Uterus (tissue), 4 donors: ENCODE data around the gene SPNS1. TPM values are rescaled to one million over a fixed set of nuclear protein-coding genes. Genes with fewer than 3 reads are reported as not detected.
"Not testable (repeated sequence)": the region's sequence is repeated elsewhere in the genome, so short reads cannot be mapped to it uniquely, and the experiment has no call there.

Experiments
- DNase-seq, 2 donors: peaks; one replicate each; pipeline ENCODE4 v3.0.0-alpha.2; 2019 to 2020
- H3K27ac ChIP-seq, 2 donors: fragments of 200-600 bp; sonication (generic); 1 replicate in 1 of 2; 2 replicates in 1 of 2; pipeline ENCODE4 v1.5.1; 2016 to 2018
- H3K27me3 ChIP-seq, 2 donors: fragments of 200-600 bp; sonication (generic); one replicate each; pipeline ENCODE4 v1.5.1; 2018 to 2019; ENCODE audit warnings: control low read depth in 1 of 2
- H3K36me3 ChIP-seq, 2 donors: fragments of 200-600 bp; sonication (generic); one replicate each; pipeline ENCODE4 v1.5.1; 2019; ENCODE audit warnings: control low read depth in 1 of 2
- H3K4me1 ChIP-seq, 2 donors: fragments of 200-600 bp; sonication (generic); one replicate each; pipeline ENCODE4 v1.5.1; 2018 to 2019; ENCODE audit warnings: control low read depth in 1 of 2
- H3K4me3 ChIP-seq, 2 donors: fragments of 200-600 bp; sonication (generic); 1 replicate in 1 of 2; 2 replicates in 1 of 2; pipeline ENCODE4 v1.5.1; 2018 to 2019; ENCODE audit warnings: mild to moderate bottlenecking in 1 of 2
- H3K9me3 ChIP-seq, 2 donors: fragments of 200-600 bp; sonication (generic); one replicate each; pipeline ENCODE4 v1.5.1; 2019; ENCODE audit warnings: control low read depth in 1 of 2
- CTCF ChIP-seq, 4 experiments: fragments of 200-600 bp in 2 of 4; fragments of 450-650 bp in 2 of 4; sonication (generic) in 2 of 4; IDR thresholded peaks; one replicate each; pipeline ENCODE4 v1.5.1; 2016 to 2019; ENCODE audit warnings: antibody characterized with exemption in 4 of 4, mild to moderate bottlenecking in 2 of 4, moderate library complexity in 1 of 4
- POLR2A ChIP-seq, 2 donors: fragments of 450-650 bp; IDR thresholded peaks; one replicate each; pipeline ENCODE4 v1.6.1; 2016; ENCODE audit warnings: antibody characterized with exemption in 2 of 2, mild to moderate bottlenecking in 1 of 2, moderate library complexity in 1 of 2
- intact Hi-C: fragments of 100-400 bp; cut with DNase I; formaldehyde crosslinking; loops from one replicate; pipeline ENCODE4 v1.15.1; 2023; ENCODE audit warnings: low total_unique reads
- total RNA-seq, 4 donors: library from RNA; depleted of rRNA in 3 of 4; stranded (reverse); fragments of >200 nt in 3 of 4; gene quantifications; one replicate each; pipeline versions ENCODE4 v1.1.0 to v1.2.4, GENCODE V29; 2014 to 2023
- donor health status: DM: yes; HTN: yes; CAD: no.

Gene SPNS1
- total RNA-seq, 4 donors from 2014 or later, result 7.4 to 74.3 (median 25.3) TPM

- no peaks in the 10 kb centered on the region for H3K27me3 ChIP-seq
- intact Hi-C loops, result no loop called here
- H3K9me3 ChIP-seq, result no peaks in the 10 kb centered on the region
- no peak for DNase-seq
- peak overlapping the region; percentile 86 to 89 for H3K27ac ChIP-seq
- no peak for TF ChIP-seq POLR2A (IDR thresholded peaks at IDR 0.05)
- no peak for TF ChIP-seq CTCF (IDR thresholded peaks at IDR 0.05)
- H3K36me3 ChIP-seq, result no peaks in the 10 kb centered on the region
- peaks cover 5 to 12% of the 10 kb centered on the region in 2 donors for H3K4me1 ChIP-seq
- H3K4me3 ChIP-seq, result peak overlapping the region; percentile 83 to 96
Observed at GRCh38 chr16:28975158-28975599, 601 bp downstream of the SPNS1 start.

GRCh38 chr16:28977703-28978662, 3.4 kb downstream of the SPNS1 start:
- Histone ChIP-seq H3K4me1 (peaks cover 5 to 12% of the 10 kb centered on the region in 2 donors), H3K36me3 (no peaks in the 10 kb centered on the region), H3K9me3 (no peaks in the 10 kb centered on the region), H3K27ac (no peak overlapping the region), H3K27me3 (no peaks in the 10 kb centered on the region), H3K4me3 (no peak overlapping the region)
- intact Hi-C loops, result no loop called here
- no peak for DNase-seq
- TF ChIP-seq CTCF (IDR thresholded peaks at IDR 0.05) (no peak), POLR2A (IDR thresholded peaks at IDR 0.05) (no peak)

GRCh38 chr16:28980330-28980729, 5.8 kb downstream of the SPNS1 start:
- H3K27ac ChIP-seq, H3K36me3 ChIP-seq, DNase-seq, intact Hi-C loops, H3K27me3 ChIP-seq, H3K9me3 ChIP-seq, H3K4me1 ChIP-seq, H3K4me3 ChIP-seq: not testable (repeated sequence)

GRCh38 chr16:28980929-28981328, 6.4 kb downstream of the SPNS1 start:
- Histone ChIP-seq H3K4me3 (no peak overlapping the region), H3K9me3 (no peaks in the 10 kb centered on the region), H3K4me1 (peaks cover 0 to 3% of the 10 kb centered on the region in 2 donors), H3K27me3 (no peaks in the 10 kb centered on the region), H3K27ac (no peak overlapping the region), H3K36me3 (no peaks in the 10 kb centered on the region)
- no peak for DNase-seq
- no peak for TF ChIP-seq POLR2A (IDR thresholded peaks at IDR 0.05)
- no peak for TF ChIP-seq CTCF (IDR thresholded peaks at IDR 0.05)
- intact Hi-C loops, result no loop called here

GRCh38 chr16:28981517-28981916, 6.9 kb downstream of the SPNS1 start:
- Histone ChIP-seq H3K27me3 (no peaks in the 10 kb centered on the region), H3K4me3 (no peak overlapping the region), H3K36me3 (no peaks in the 10 kb centered on the region), H3K27ac (no peak overlapping the region), H3K9me3 (no peaks in the 10 kb centered on the region), H3K4me1 (no peaks in the 10 kb centered on the region)
- peak in 1 of 4 experiments; percentile 9 for TF ChIP-seq CTCF (IDR thresholded peaks at IDR 0.05)
- no peak for TF ChIP-seq POLR2A (IDR thresholded peaks at IDR 0.05)
- no peak for DNase-seq
- intact Hi-C loops, result no loop called here
